K562 (cell line): Measurements from ENCODE around the gene SAP30L. TPM values are rescaled to one million over a fixed set of nuclear protein-coding genes. Genes with fewer than 3 reads are reported as not detected.

Experiments used
- ATAC-seq: fragments of 200-7000 bp; cut with Tn5 transposase; 3 replicates; pipeline ENCODE4 v1.9.1; 2020; ENCODE audit warnings: moderate library complexity
- BruUV-seq: library from RNA; stranded (reverse); fragments of 400-500 nt; replicated peaks from 2 replicates; lab custom pipeline; 2021; lab: Mats Ljungman, UMichigan
- CTCF ChIA-PET: fragments of 300-600 bp; formaldehyde crosslinking; extraction: SDS; loops from one replicate; lab custom pipeline; 2021; ENCODE audit warnings: low intra/inter-chr PET ratio; lab: Yijun Ruan, JAX
- POLR2A ChIA-PET: fragments of 300-600, 350-650 bp; sonication (Branson Sonifier 250); formaldehyde crosslinking; extraction: SDS; loops from one replicate; lab custom pipeline; 2021; ENCODE audit warnings: antibody characterized with exemption, inconsistent platforms; lab: Yijun Ruan, JAX
- DNase-seq, 4 experiments: peaks; one replicate each; pipeline versions ENCODE4 v3.0.0 to v3.0.0-alpha.2; 2011 to 2018; ENCODE audit warnings: low spot score in 3 of 4, mixed read lengths in 3 of 4; ENCODE audit errors: extremely low read depth in 1 of 4
- FAIRE-seq: peaks from 2 replicates; lab custom pipeline; 2011; peaks lifted over from hg19 to GRCh38; lab: Jason Lieb, UNC
- H2AFZ ChIP-seq: 2 replicates; pipeline ENCODE4 v1.6.0; 2011; ENCODE audit warnings: low read depth, low read length, control low read depth, inconsistent platforms
- H3K27ac ChIP-seq: fragments of 200-600 bp; 3 replicates; pipeline ENCODE4 v1.8.0; 2011; ENCODE audit warnings: low read depth, mild to moderate bottlenecking, control low read depth, inconsistent platforms, low read length, moderate library complexity, mixed read lengths; ENCODE audit errors: extremely low read depth
- H3K27me3 ChIP-seq, 2 experiments: fragments of 300-600 bp in 1 of 2; 2 replicates in 1 of 2; 3 replicates in 1 of 2; pipeline versions ENCODE4 v1.6.0 to v1.8.0; 2011; ENCODE audit warnings: inconsistent platforms in 2 of 2, low read length in 2 of 2, mild to moderate bottlenecking in 1 of 2, mixed read lengths in 1 of 2, moderate library complexity in 1 of 2; ENCODE audit not compliant: control insufficient read depth in 2 of 2, insufficient read depth in 2 of 2
- H3K36me3 ChIP-seq: fragments of 300-600 bp; 3 replicates; pipeline ENCODE4 v1.8.0; 2011; ENCODE audit warnings: mild to moderate bottlenecking, low read length, inconsistent platforms; ENCODE audit not compliant: control insufficient read depth, insufficient read depth
- H3K4me1 ChIP-seq, 2 experiments: fragments of 200-600 bp in 1 of 2; replicated peaks in 1 of 2; 2 replicates in 1 of 2; 3 replicates in 1 of 2; pipeline versions ENCODE4 v1.5.1 to v1.8.0; 2011; ENCODE audit warnings: inconsistent platforms in 2 of 2, low read length in 2 of 2, mild to moderate bottlenecking in 1 of 2, mixed read lengths in 1 of 2, moderate library complexity in 1 of 2; ENCODE audit not compliant: control insufficient read depth in 2 of 2, insufficient read depth in 2 of 2
- H3K4me2 ChIP-seq: 2 replicates; pipeline ENCODE4 v1.6.1; 2011; ENCODE audit warnings: low read length, control low read depth, inconsistent platforms, mixed read lengths; ENCODE audit not compliant: insufficient read depth
- H3K4me3 ChIP-seq: fragments of 200-600 bp; sonication (generic), shearing (Covaris generic); 2 replicates; pipeline ENCODE4 v1.5.1; 2016; ENCODE audit warnings: control low read depth, inconsistent platforms
- H3K79me2 ChIP-seq: fragments of 200-600 bp; 3 replicates; pipeline ENCODE4 v1.8.0; 2011; ENCODE audit warnings: low read length, inconsistent platforms; ENCODE audit not compliant: control insufficient read depth, insufficient read depth
- H3K9ac ChIP-seq, 2 experiments: 2 replicates each; pipeline versions ENCODE4 v1.6.0 to v1.6.1; 2011; ENCODE audit warnings: low read depth in 2 of 2, low read length in 2 of 2, control low read depth in 1 of 2, inconsistent platforms in 1 of 2, mild to moderate bottlenecking in 1 of 2, mixed read lengths in 1 of 2; ENCODE audit not compliant: insufficient read depth in 1 of 2
- H3K9me1 ChIP-seq: one replicate; pipeline ENCODE4 v1.6.0; 2011; ENCODE audit warnings: inconsistent platforms, mild to moderate bottlenecking, low read length, moderate library complexity; ENCODE audit not compliant: control insufficient read depth, insufficient read depth
- H3K9me3 ChIP-seq: replicated peaks from 2 replicates; pipeline ENCODE4 v1.5.1; 2011; ENCODE audit warnings: low read depth, low read length, inconsistent platforms; ENCODE audit not compliant: control insufficient read depth, insufficient read depth
- H4K20me1 ChIP-seq: replicated peaks from 2 replicates; pipeline ENCODE4 v1.6.1; 2011; ENCODE audit warnings: low read length, inconsistent platforms, mixed read lengths; ENCODE audit not compliant: control insufficient read depth, insufficient read depth
- FOXP1 ChIP-seq: sonication (generic); formaldehyde crosslinking; IDR thresholded peaks from 2 replicates; pipeline ENCODE4 v1.8.0; 2022; ENCODE audit warnings: mild to moderate bottlenecking, missing genetic modification reagents
- HMGXB4 ChIP-seq: sonication (generic); formaldehyde crosslinking; IDR thresholded peaks from 2 replicates; pipeline ENCODE4 v1.8.1; 2023; ENCODE audit warnings: mild to moderate bottlenecking, missing genetic modification reagents
- JUND ChIP-seq, 2 experiments: IDR thresholded peaks; 2 replicates in 1 of 2; 3 replicates in 1 of 2; pipeline ENCODE4 v1.6.1; 2011; ENCODE audit warnings: borderline replicate concordance in 2 of 2, low read depth in 2 of 2, low read length in 2 of 2, improper control_type of control experiment in 1 of 2, missing biosample characterization in 1 of 2, missing genetic modification characterization in 1 of 2, missing genetic modification reagents in 1 of 2
- MYC ChIP-seq, 2 experiments: fragments of 250-450 bp in 1 of 2; sonication (Bioruptor Pico) in 1 of 2; IDR thresholded peaks; 2 replicates each; pipeline versions ENCODE4 v1.5.1 to v1.6.1; 2012 to 2021; ENCODE audit warnings: low read depth in 2 of 2, borderline replicate concordance in 1 of 2, improper control_type of control experiment in 1 of 2, low read length in 1 of 2, mild to moderate bottlenecking in 1 of 2, moderate library complexity in 1 of 2
- NFRKB ChIP-seq: fragments of 450-650 bp; IDR thresholded peaks from 2 replicates; pipeline ENCODE4 v1.6.1; 2016; ENCODE audit warnings: low read depth
- NRF1 ChIP-seq, 2 experiments: fragments of 450-650 bp; IDR thresholded peaks in 1 of 2; conservative IDR thresholded peaks in 1 of 2; 2 replicates each; pipeline ENCODE4 v1.6.1; 2014; ENCODE audit warnings: mild to moderate bottlenecking in 2 of 2
- PRDM10 ChIP-seq: fragments of 450-650 bp; IDR thresholded peaks from 2 replicates; pipeline ENCODE4 v1.6.1; 2018; ENCODE audit not compliant: partially characterized antibody
- ZBTB7A ChIP-seq: IDR thresholded peaks from 2 replicates; pipeline ENCODE4 v1.6.1; 2011; ENCODE audit warnings: low read depth, mild to moderate bottlenecking, low read length, moderate library complexity, borderline replicate concordance; ENCODE audit not compliant: control insufficient read depth
- ZNF511 ChIP-seq: sonication (generic); formaldehyde crosslinking; IDR thresholded peaks from 2 replicates; pipeline ENCODE4 v1.8.0; 2022; ENCODE audit warnings: mild to moderate bottlenecking, missing genetic modification reagents
- ZNF740 ChIP-seq, 3 experiments: fragments of 200-800 bp in 1 of 3; sonication (Bioruptor generic) in 1 of 3; sonication (generic) in 1 of 3; formaldehyde crosslinking in 1 of 3; IDR thresholded peaks; 2 replicates each; pipeline versions ENCODE4 v1.6.1 to v1.8.0; 2016 to 2022; ENCODE audit warnings: mild to moderate bottlenecking in 2 of 3, missing compliant biosample characterization in 2 of 3, missing genetic modification characterization in 2 of 3, missing genetic modification reagents in 1 of 3
- WGBS: fragments of 100-300 bp; shearing (Covaris generic); methylation state at CpG from one replicate; pipeline ENCODE4 v1.1.6; 2016; ENCODE audit warnings: low coverage, mixed read lengths; ENCODE audit not compliant: insufficient coverage; ENCODE audit errors: missing lambda C conversion rate; 5-methylcytosine and 5-hydroxymethylcytosine counted together
- in situ Hi-C: fragments of 300-500 bp; cut with MboI; formaldehyde crosslinking; loops from 4 replicates; pipeline ENCODE4 v1.15.0; 2018; ENCODE audit warnings: inconsistent platforms, mixed read lengths
- intact Hi-C: fragments of 100-400 bp; cut with micrococcal nuclease; formaldehyde crosslinking; loops from 2 replicates; pipeline ENCODE4 v1.14.2; 2022
- polyA plus RNA-seq, 8 experiments: library from polyadenylated mRNA; depleted of rRNA in 4 of 8; stranded (reverse) in 5 of 8; unstranded in 3 of 8; fragments of >200 nt; fragmentation: Nextera tagmentation in 2 of 8; fragmentation: Illumina TruSeq in 1 of 8; extraction: Ambion mirVana in 2 of 8; extraction: Trizol in 1 of 8; gene quantifications; 2 replicates each; pipeline versions ENCODE4 v1.2.1 to v1.2.3, GENCODE V29; 2011 to 2014; ENCODE audit warnings: inconsistent platforms in 1 of 8, missing spikeins in 1 of 8
- total RNA-seq, 7 experiments: library from RNA; depleted of rRNA in 6 of 7; stranded (reverse); fragments of >200 nt in 6 of 7; fragmentation: Illumina TruSeq in 2 of 7; extraction: Trizol in 2 of 7; gene quantifications; 2 replicates each; pipeline versions ENCODE4 v1.2.1 to v1.2.3, GENCODE V29; 2011 to 2021; ENCODE audit warnings: low replicate concordance in 1 of 7

SAP30L gene
- total and polyA plus RNA-seq, 9 of the 15 experiments (the other 6 are each of a cell fraction or from before 2014, with no cell fraction given): 5.1 to 33.6 (median 28.1) TPM

- Histone ChIP-seq H3K9me1 (no peaks in the 10 kb centered on the region), H3K36me3 (peaks cover 31% of the 10 kb centered on the region; the same call in 2 of the 3 replicates), H4K20me1 (peaks cover 13% of the 10 kb centered on the region), H3K9me3 (no peaks in the 10 kb centered on the region), H3K27ac (peak overlapping the region; percentile 31), H3K4me1 (peaks cover 8 to 19% of the 10 kb centered on the region in 2 experiments; a peak in 4 of 5 replicates), H3K27me3 (no peaks in the 10 kb centered on the region), H3K4me2 (peak overlapping the region; percentile 99), H2AFZ (peak overlapping the region; percentile 90), H3K79me2 (peaks cover 39% of the 10 kb centered on the region), H3K4me3 (peak overlapping the region; percentile 60), H3K9ac (peak overlapping the region; percentile 67 to 92)
- BruUV-seq: no TSS peak
- peak; percentile 27 to 34 (median 30) for DNase-seq
- no peak for TF ChIP-seq JUND (IDR thresholded peaks at IDR 0.05; ENCODE audit: borderline replicate concordance, low read depth, low read length)
- TF ChIP-seq JUND (tag; IDR thresholded peaks at IDR 0.05; ENCODE audit: borderline replicate concordance, low read depth, low read length): no peak
- TF ChIP-seq NFRKB: 0 out of 2 replicates have a peak, but pooled peaks have one; percentile 24
- no peak for TF ChIP-seq HMGXB4 (CRISPR knock-in tag)
- no peak for TF ChIP-seq MYC (IDR thresholded peaks at IDR 0.05; ENCODE audit: low read depth, low read length)
- TF ChIP-seq MYC (CRISPR knock-in tag; IDR thresholded peaks at IDR 0.05; ENCODE audit: borderline replicate concordance, low read depth): no peak
- TF ChIP-seq ZBTB7A: peak; percentile 57; the same call in 1 of the 2 replicates
- TF ChIP-seq FOXP1 (CRISPR knock-in tag): no peak
- 0 out of 4 replicates have a peak, but pooled peaks of 1 of the 2 experiments have one; percentile 6 for TF ChIP-seq NRF1 (conservative IDR thresholded peaks at IDR 0.05 in 1 of 2, IDR thresholded peaks at IDR 0.05 in 1 of 2)
- 0 out of 2 replicates have a peak, but pooled peaks have one; percentile 37 for TF ChIP-seq ZNF740 (CRISPR knock-in tag; IDR thresholded peaks at IDR 0.05)
- no peak for TF ChIP-seq ZNF740 (tag; IDR thresholded peaks at IDR 0.05)
- TF ChIP-seq PRDM10: peak; percentile 75
- peak; percentile 18; the same call in 1 of the 2 replicates for TF ChIP-seq ZNF511
- ATAC-seq: peak; percentile 41
- no peak for FAIRE-seq
- in situ Hi-C loops: no loop called here
- intact Hi-C loops: loop anchor here (5.0 kb wide), 1 partner anchor 247 kb away; no protein-coding TSS in a partner anchor
- ChIA-PET POLR2A (no interaction called here), CTCF (no interaction called here)
- WGBS: 9% methylated on average over 30 of the region's 30 CpGs
Measured at GRCh38 chr5:154444556-154445421, 1.0 kb upstream of the SAP30L start.
